GM21786 (cell line): Measurements from ENCODE around the gene RABEP2.
"Not testable (repeated sequence)": the region's sequence is repeated elsewhere in the genome, so short reads cannot be mapped to it uniquely, and the experiment has no call there.

Experiments
- ATAC-seq: cut with Tn5 transposase; IDR thresholded peaks from one replicate; pipeline ENCODE4 v1.9.1; 2021; ENCODE audit not compliant: unreplicated experiment

RABEP2 gene

GRCh38 chr16:28924762-28925385 is at the start of gene RABEP2:
TSS of gene RABEP2 (minus strand) at chr16:28925238. CDS start at chr16:28925163, 75 bp downstream.
- ATAC-seq, result peak; percentile 43

GRCh38 chr16:28974437-28975157 is 49.6 kb upstream of the RABEP2 start, which contains the start of gene SPNS1:
TSS of gene SPNS1 (plus strand) at chr16:28974778. CDS start at chr16:28975152, 374 bp downstream.
- peak; percentile 83 for ATAC-seq

DNA sequence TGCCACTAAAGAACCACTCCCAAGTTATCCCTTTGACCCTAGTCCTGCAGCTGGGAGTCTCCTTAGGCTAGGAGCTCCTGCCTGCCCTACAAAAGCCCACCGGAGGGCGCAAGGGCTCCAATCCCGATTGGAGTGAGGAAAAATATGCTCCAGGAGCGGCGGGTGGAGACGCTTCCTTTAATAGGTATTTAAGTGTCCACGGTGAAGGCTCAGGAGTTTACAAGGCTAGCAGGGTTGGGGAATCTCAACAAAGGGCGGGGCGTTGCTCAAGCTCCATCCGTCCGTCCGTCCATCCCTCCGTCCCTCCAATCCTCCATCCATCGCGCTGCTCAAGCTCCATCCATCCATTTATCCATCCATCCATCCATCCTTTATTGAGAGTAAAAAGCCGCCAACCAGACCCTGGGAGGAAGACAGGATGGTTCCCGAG is 49.0 kb upstream of the RABEP2 start:
- peak; percentile 11 for ATAC-seq

DNA sequence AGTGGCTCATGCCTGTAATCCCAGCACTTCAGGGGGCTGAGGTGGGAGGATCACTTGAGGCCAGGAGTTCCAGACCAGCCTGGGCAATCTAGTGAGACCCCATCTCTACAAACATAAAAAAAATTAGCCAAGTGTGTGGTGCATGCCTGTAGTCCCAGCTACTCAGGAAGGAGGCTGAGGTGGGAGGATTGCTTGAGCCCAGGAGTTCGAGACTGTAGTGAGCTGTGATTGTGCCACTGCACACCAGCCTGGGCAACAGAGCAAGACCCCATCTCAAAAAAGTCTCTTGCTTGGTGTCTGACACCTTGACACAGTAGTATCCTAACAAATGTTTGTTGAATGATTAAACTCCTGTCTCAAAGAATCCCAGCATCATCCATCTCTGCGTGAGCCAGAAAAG is 44.7 kb upstream of the RABEP2 start:
- ATAC-seq, result not testable (repeated sequence)

- no peak for ATAC-seq
These were observed 42.1 kb upstream of the RABEP2 start for GRCh38 chr16:28967156-28967555.

DNA sequence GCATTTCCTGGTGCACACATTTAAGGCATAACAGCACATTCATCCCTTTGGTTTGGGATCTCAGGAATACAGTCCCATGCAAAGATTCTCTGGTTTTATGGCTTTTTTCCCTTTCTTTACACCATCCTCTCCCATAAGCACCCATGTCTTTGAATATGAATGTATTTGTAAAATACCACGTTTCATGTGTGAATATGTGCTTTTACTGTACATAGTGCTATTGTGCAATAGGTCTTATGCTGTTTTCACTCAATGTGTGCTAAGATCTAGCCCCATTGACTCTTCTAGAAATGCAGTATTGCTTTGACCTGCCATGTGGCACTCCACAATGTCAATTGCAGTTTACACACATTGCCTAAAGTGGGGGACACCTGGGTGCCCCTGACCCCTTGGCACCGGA is 39.5 kb upstream of the RABEP2 start:
- ATAC-seq, result no peak

- no peak for ATAC-seq
These were observed 39.0 kb upstream of the RABEP2 start for GRCh38 chr16:28964072-28964471.

GRCh38 chr16:28958836-28959235 is 33.8 kb upstream of the RABEP2 start:
- no peak for ATAC-seq

DNA sequence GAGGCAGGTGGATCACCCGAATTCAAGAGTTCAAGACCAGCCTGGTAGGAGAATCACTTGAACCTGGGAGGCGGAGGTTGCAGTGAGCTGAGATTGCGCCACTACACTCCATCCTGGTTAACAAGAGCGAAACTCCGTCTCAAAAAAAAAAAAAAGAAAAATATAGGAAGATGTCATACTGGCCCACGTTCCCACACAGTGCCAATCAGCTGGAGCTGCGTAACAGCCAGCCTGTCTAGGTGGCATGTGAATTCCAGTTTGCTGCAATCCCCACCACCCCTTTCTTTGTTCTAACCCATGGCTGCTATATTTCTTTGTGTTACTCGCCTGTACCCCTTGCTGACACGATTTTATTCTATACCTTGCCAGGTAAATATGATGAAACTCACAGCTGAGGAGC is 33.2 kb upstream of the RABEP2 start:
- ATAC-seq, result no peak

DNA sequence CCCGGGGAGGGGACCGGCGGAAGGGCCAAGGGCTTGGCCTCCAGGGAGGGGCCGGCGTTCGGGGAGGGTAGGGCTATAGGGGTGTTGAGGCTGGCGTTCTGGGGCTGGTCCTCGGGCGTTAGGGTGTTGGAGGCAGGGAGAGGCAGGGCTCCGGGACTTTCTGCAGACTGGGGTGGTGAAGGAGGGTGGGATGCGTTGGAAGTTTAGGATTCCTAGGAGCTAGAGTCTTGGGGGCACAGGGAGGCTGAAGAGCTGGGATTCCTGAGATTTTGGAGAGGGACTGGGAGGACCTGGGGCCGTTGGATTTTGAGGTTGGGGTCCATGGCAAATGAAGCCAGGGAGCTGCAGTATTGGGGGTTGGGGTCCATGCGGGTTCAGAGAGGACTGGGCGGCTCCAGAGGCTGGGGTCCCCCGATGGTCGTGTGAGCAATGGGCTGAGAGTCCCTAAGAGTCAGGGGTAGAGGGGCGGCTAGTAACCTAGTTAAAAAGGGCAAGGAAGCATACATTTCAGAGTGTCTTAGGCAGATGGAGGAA is 26.4 kb upstream of the RABEP2 start:
- ATAC-seq, result no peak

GRCh38 chr16:28950648-28951409 is 25.8 kb upstream of the RABEP2 start, which contains the start of gene NFATC2IP:
TSS of gene NFATC2IP (plus strand) at chr16:28950937. CDS start at chr16:28951012, 75 bp downstream.
- peak; percentile 91 for ATAC-seq

GRCh38 chr16:28946681-28947080 is 21.6 kb upstream of the RABEP2 start:
- no peak for ATAC-seq

- ATAC-seq, result no peak
These were observed 18.2 kb upstream of the RABEP2 start for GRCh38 chr16:28943281-28943680.

- ATAC-seq, result not testable (repeated sequence)
These were observed 14.8 kb upstream of the RABEP2 start for GRCh38 chr16:28939825-28940224.

DNA sequence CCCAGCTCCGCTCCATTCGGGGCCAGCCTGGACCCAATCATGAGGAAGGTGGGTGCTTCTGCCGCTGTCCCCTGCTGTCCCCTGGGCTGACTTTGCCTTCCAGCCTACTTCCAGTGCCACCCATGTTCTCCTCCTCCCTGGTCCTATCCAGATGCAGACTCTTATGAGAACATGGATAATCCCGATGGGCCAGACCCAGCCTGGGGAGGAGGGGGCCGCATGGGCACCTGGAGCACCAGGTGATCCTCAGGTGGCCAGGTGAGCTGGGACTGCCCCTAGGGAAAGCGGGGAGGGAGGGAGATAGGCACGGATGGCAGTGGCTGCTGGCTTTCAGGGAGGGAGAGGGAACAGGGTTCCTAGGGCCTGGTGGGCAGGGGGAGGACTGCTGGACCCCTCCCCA is 13.7 kb upstream of the RABEP2 start:
- ATAC-seq, result no peak

GRCh38 chr16:28937222-28937876 is 12.3 kb upstream of the RABEP2 start:
- ATAC-seq, result no peak

GRCh38 chr16:28936784-28937155 is 11.7 kb upstream of the RABEP2 start:
- no peak for ATAC-seq

DNA sequence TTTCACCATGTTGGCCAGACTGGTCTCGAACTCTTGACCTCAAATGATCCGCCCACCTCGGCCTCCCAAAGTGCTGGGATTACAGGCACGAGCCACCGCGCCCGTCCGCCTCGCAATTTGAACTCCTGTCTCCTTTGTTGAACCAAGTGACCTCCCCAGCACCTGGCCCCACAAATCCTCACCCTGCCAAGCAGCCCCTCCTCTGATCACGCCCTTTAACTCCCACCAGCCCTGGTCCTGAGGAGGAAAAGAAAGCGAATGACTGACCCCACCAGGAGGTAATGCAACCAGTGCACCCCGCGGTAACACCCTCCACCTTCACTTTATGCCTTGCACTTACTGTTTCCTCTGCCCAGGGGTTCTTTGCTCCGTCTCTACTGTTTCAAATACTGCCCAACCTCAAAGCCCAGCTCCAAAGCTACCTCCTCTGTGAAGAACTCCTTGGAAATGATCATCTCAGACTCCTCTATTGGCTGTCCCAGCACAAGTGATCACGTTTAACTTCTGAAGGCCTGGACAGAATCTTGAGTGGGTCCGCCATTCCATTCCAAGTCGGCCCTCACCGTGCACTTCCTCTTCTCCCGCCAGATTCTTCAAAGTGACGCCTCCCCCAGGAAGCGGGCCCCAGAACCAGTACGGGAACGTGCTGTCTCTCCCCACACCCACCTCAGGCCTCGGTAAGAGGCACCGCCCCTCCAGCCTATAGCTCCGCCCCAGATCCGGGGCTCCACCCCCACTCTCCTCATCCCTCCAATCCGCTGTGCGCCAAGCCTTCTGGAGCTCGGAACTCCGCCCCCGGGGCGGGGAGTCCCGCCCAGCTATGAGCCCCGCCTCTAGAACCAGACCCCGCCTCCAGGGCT is 11.1 kb upstream of the RABEP2 start:
- ATAC-seq, result peak; percentile 55

DNA sequence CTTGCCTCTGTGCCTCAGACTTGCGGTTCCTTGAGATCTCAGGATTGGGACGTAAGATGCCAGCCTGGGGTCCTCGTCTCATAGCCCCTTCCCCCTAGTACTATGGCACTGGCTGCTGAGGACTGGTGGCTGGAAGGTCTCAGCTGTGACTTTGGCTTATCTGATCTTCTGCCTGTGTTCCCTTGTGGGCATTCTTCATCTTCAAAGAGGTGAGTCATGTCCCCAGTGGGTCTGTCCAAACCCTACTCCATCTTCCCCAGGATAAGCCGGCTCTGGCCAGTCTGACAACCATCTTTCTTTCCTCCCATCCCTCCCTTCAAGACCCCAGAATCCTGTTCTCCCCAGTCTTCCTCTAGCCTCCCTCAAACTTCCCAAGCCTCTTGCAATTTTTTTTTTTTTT is 10.3 kb upstream of the RABEP2 start:
- no peak for ATAC-seq

DNA sequence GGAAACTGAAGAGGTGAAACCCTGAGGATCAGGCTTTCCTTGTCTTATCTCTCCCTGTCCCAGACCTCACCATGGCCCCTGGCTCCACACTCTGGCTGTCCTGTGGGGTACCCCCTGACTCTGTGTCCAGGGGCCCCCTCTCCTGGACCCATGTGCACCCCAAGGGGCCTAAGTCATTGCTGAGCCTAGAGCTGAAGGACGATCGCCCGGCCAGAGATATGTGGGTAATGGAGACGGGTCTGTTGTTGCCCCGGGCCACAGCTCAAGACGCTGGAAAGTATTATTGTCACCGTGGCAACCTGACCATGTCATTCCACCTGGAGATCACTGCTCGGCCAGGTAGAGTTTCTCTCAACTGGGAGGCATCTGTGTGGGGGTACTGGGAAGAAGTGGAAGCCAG is 8.1 kb upstream of the RABEP2 start:
- no peak for ATAC-seq
